Femur (tissue), 1 donor: ENCODE data around the gene NCAN.
"Not testable (repeated sequence)": the region's sequence is repeated elsewhere in the genome, so short reads cannot be mapped to it uniquely, and the experiment has no call there.

Experiments
- DNase-seq: peaks from one replicate; pipeline ENCODE4 v3.0.0-alpha.2; 2017

Gene NCAN

GRCh38 chr19:19211499-19212420 lies at the start of gene NCAN:
Gene NCAN, plus strand, starts transcription at chr19:19211958. Its CDS starts 4,996 bp downstream, at chr19:19216954.
- no peak for DNase-seq

- no peak for DNase-seq
These were observed 49.3 kb upstream of the NCAN start for GRCh38 chr19:19162495-19162894.

GRCh38 chr19:19165396-19165795 lies 46.4 kb upstream of the NCAN start:
- no peak for DNase-seq

GRCh38 chr19:19167612-19168011 lies 44.1 kb upstream of the NCAN start:
- DNase-seq: no peak

GRCh38 chr19:19169236-19170052 lies 42.3 kb upstream of the NCAN start:
- no peak for DNase-seq

- DNase-seq: peak; percentile 84
These were observed 41.5 kb upstream of the NCAN start, which contains the start of gene MEF2B for GRCh38 chr19:19170053-19170872. Gene MEF2B, minus strand, starts transcription at chr19:19170263. Its CDS starts 19,528 bp downstream, at chr19:19150735.

- DNase-seq: no peak
These were observed 40.7 kb upstream of the NCAN start for GRCh38 chr19:19170873-19171672.

GRCh38 chr19:19171821-19172532 lies 39.8 kb upstream of the NCAN start:
- no peak for DNase-seq

- DNase-seq: not testable (repeated sequence)
These were observed 38.5 kb upstream of the NCAN start for GRCh38 chr19:19173243-19173642.

- no peak for DNase-seq
These were observed 34.8 kb upstream of the NCAN start for GRCh38 chr19:19176950-19177349.

- no peak for DNase-seq
These were observed 32.0 kb upstream of the NCAN start for GRCh38 chr19:19179548-19180441.

- DNase-seq: no peak
These were observed 30.2 kb upstream of the NCAN start for GRCh38 chr19:19181488-19181998.

GRCh38 chr19:19185853-19186740 lies 25.7 kb upstream of the NCAN start:
- DNase-seq: no peak

GRCh38 chr19:19186742-19187141 lies 25.0 kb upstream of the NCAN start:
- DNase-seq: no peak

- DNase-seq: no peak
These were observed 20.0 kb upstream of the NCAN start for GRCh38 chr19:19191768-19192077.

- peak; percentile 100 for DNase-seq
These were observed 19.5 kb upstream of the NCAN start, which contains the start of the genes BORCS8 and RFXANK for GRCh38 chr19:19192078-19192882. Gene BORCS8, minus strand, starts transcription at chr19:19192152. Its CDS starts 35 bp downstream, at chr19:19192117. Gene RFXANK, plus strand, starts transcription at chr19:19192258. Its CDS starts 1,689 bp downstream, at chr19:19193947.

GRCh38 chr19:19192910-19193423 lies 18.8 kb upstream of the NCAN start:
- no peak for DNase-seq

- DNase-seq: no peak
These were observed 17.8 kb upstream of the NCAN start for GRCh38 chr19:19193926-19194325.
